CD4-positive, alpha-beta T cell treated with Interferon alpha-2 for 1 hour (primary cell): ENCODE measurements around the gene GRAMD4.
A peak's percentile ranks its signal among the peaks of the same experiment; 100 is the strongest.

Experiments
- DNase-seq, 2 donors: peaks; one replicate each; pipeline ENCODE4 v3.0.0-alpha.2; 2020 to 2022

Gene GRAMD4

DNA sequence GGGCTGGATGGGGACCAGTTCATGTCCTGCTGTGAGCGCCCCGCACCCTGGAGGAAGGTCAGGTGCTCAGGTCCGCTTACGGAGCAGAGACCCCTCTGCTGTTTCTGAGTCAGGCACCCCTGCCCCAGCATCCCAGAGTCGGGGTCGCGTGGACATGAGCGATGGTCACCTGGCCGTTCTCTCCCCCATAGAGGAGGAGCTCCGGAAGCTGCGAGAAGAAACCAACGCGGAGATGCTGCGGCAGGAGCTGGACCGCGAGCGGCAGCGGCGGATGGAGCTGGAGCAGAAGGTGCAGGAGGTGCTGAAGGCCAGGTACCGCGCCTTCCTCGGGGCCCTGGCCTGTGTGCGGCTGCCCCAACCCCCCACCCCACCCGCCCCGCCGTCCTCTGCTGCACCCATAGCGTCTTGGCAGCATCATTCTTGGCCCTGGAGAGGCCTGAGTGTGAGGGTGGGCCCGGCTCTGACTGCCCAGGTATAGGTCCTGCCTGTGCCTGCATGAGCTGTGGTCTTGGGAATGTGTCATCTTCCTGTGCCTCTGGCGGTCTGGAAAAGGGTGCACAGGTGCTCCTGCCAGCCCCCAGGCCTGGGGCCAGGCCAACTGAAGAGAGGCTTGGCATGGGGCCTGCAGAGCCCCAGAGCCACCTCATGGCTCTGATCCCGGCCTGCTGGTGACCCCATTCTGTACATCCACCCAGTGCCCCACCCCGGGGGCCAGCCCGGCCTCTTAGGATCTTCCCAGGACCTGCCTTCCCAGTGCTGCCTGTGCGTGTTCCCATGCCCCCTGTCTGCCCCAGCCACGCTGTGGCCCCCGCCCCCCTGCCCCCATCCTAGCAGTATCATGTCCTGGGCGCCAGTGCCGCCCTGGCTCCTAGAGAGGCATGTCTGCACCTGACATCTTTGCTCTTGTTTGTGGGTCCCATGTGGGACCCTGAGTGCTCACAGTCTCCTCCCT is 38.1 kb downstream of the GRAMD4 start:
- no peak for DNase-seq

GRCh38 chr22:46659059-46659790 is 39.0 kb downstream of the GRAMD4 start:
- DNase-seq: no peak

- no peak for DNase-seq
These were observed 39.6 kb downstream of the GRAMD4 start for GRCh38 chr22:46659791-46660186.

GRCh38 chr22:46660604-46661201 is 40.5 kb downstream of the GRAMD4 start:
- DNase-seq: peak in 1 of 2 donors; percentile 40

- peak; percentile 22 to 67 for DNase-seq
These were observed 41.1 kb downstream of the GRAMD4 start for GRCh38 chr22:46661221-46661851.

- no peak for DNase-seq
These were observed 42.0 kb downstream of the GRAMD4 start for GRCh38 chr22:46662226-46662625.

DNA sequence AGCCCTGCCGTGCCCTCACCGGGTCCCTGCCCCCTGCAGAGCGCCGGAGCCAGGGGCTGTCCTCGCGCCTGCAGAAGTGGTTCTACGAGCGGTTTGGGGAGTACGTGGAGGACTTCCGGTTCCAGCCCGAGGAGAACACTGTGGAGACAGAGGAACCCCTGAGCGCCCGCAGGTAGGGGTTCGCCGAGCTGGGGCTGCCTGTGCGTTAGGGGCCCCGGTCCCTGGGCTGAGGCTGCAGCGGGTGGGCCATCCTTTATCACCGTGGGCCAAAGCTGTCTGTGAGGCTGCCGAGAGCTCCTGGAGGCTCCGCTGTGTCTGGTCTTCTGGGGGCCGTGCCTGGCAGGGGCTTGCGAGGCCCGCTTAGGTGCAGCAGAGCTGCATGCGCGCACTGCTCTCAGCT is 42.8 kb downstream of the GRAMD4 start:
- no peak for DNase-seq

GRCh38 chr22:46663436-46664100 is 43.4 kb downstream of the GRAMD4 start:
- no peak for DNase-seq

DNA sequence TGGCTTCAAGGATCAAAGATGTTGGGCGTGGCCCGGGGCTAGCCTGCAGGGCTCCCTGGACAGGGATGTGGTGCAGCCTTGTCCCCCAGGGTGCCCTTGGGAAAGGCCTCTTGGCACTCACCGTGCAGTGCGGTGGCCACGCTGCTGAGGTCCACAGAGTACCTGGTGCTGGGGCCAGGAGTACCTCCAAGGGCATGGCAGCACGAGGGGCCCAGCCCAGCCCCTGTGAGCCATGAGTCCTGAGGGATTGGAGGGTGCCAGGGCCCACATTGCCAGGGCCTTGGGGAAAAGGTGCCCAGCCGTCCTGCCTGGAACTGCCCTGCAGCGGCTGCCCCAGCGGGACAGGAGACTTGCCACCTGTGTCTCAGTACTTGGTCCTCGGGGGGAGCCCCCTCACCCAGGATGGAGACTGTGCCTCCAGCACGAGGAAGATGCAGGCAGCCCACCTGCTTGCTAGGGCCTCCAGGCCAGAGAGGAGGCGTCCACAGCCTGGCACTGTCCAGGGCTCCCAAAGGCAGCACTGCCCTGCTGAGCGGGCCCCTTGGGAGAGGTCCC is 44.2 kb downstream of the GRAMD4 start:
- no peak for DNase-seq

DNA sequence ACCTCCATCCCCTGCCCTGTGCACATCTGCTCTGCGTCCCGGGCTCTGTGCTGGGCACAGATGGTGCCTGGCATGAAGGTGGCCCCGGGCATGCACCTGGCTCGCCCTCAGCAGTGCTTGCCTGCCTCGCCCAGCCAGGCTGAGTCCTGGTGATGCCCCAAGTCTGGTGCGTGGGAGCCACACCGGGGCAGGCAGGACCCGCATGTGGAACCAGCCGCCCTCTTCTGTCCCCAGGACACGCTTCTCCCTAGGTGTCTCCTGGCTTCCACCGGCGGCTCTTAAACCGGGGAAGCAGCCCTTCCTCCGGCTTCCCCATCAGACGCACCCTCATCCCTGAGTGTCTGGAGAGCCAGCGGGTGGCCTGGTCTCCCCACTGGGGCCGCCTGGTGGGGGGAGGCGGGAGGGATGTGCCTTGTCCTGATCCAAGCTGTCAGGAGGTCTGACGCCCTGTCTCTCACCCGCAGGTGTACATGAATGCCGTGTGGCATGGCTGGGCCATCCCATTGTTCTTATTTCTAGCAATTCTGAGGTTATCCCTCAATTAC is 45.0 kb downstream of the GRAMD4 start:
- DNase-seq: no peak

DNA sequence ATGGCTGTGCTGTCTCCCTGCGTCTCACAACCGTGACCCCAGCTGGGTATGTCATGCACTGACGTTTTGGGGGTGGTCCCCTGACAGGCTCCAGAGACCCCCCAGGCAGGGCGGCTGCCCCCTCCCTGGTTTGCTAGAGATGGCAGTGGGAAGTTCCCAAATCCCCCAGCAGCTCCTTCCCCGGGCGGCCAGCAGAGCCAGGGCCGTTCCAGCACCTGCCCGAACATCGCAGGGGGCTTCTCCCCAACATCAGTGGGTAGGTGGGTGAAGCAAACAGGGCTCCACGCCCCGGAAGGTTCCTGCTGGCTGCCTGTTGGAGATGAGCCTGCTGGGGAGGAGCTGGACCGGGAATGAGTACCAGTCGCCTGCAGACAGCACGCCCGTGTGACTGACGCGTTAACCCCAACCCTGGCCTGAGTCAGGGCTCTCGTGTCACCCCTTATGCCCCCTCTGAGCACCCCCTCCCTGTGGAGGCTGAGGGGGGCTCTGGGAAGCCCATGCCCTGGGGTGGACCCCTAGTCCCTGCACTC is 45.6 kb downstream of the GRAMD4 start:
- no peak for DNase-seq

GRCh38 chr22:46666577-46667244 is 46.5 kb downstream of the GRAMD4 start:
- no peak for DNase-seq

DNA sequence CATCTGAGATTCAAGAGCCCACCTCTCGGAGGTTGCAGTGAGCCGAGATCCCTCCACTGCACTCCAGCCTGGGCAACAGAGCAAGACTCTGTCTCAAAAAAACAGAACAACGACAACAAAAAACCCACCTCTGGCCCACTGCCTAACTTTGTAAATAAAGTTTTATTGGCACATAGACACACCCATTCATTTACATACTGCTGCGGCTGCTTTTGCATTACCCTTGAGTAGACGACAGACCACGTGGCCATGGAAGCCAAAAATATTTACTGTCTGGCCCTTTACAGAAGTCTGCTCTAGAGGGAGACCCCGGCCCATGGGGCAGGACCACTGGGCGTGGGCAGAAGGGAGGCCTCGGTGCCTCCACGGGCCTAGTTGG is 47.0 kb downstream of the GRAMD4 start:
- DNase-seq: no peak

DNA sequence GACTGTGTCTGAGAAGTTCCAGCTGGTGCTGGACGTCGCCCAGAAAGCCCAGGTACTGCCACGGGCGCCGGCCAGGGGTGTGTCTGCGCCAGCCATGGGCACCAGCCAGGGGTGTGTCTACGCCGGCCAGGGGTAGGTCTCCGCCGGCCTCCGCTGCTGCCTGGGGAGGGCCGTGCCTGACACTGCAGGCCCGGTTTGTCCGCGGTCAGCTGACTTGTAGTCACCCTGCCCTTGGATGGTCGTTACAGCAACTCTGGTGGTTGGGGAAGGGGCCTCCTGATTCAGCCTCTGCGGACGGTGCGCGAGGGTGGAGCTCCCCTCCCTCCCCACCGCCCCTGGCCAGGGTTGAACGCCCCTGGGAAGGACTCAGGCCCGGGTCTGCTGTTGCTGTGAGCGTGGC is 47.9 kb downstream of the GRAMD4 start:
- DNase-seq: no peak

GRCh38 chr22:46669201-46669600 is 49.0 kb downstream of the GRAMD4 start:
- DNase-seq: no peak

DNA sequence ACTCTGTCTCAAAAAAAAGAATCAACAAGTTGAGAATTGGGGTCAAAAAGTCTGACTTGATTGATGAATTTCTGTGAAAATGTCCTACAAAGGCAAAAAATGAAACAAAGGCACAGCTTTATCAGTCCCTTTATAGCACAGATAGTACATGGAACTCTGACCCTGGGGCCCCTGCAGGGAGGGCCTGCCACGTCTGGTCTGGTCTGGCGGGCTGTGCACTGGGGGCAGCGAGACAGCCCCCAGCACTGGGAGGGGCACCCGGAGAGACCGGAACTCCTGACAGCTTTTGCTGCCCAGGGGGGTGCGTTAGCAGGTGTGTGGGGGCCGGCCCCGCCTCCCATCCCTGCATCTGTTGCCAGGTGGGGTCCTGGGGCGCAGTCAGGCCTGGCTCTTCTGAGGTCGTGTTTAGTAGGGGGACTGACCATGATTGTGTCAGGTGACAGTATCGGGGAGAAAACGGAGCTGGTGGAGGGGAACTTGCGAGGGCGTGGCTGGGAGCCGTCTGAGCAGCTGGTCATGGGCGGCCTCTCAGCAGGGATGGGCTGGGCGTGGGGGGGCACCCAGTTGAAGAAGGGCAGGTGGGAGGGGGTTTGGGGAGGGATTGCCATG is 51.7 kb downstream of the GRAMD4 start:
- no peak for DNase-seq

DNA sequence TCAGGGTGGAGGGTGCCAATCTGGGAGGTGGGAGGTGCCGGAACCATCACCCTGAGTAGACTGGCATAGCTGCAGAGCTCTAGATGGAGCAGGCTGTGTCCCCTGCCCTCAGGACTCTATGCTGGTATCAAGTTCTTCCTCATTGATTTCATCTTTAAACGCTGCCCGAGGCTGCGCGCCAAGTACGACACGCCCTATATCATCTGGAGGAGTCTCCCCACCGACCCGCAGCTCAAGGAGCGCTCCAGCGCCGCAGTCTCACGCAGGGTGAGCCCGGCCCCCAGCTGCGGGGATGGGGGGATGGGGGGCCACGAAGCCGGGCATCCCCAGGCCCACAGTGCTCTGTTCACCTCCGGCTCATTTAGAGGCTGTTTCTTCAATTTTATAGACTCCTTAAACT is 52.5 kb downstream of the GRAMD4 start:
- no peak for DNase-seq

DNA sequence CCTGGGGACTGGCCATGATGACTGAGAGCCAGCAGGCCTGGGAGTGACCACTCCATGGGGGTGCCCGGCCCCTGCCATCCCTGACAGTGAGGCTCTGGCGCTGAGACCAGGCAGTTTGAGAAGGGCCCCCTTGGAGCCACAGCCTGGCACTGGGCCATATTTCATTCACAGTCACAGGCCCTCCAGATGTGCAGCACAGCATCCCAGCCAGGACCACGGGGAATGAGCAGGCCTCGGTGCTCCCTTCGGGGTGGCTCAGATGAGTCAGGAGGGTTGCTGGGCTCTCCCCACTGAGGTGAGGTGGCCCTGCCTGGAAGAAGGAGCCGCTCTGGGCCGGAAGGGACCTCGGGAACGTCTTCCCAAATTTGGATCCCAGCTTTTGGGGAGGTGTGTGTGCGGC is 53.0 kb downstream of the GRAMD4 start:
- no peak for DNase-seq

DNA sequence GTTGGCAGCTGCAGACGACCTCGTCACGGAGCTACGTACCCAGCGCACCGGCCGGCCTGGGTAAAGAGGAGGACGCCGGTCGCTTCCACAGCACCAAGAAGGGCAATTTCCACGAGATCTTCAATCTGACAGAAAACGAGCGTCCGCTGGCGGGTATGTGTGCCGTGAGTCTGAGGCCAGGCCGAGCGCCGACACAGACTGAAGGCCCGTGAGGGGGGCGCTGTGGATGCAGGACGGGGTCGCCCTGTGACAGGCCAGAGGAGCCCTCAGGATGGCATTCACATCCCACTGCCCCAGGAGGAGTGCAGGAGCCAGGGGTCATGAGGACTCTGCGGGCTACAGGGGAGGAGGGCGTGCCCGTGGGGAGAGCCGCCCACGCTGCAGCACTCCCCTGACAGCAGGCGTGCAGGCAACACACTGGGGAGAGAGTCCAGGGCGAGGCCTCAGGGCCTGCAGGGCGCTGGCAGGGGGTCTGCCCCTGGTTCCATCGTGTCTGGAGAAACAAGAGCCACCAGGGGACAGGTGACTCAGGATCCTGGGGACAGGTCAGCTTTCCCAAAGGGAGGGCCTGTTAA is 53.6 kb downstream of the GRAMD4 start:
- DNase-seq: peak in 1 of 2 donors; percentile 21

DNA sequence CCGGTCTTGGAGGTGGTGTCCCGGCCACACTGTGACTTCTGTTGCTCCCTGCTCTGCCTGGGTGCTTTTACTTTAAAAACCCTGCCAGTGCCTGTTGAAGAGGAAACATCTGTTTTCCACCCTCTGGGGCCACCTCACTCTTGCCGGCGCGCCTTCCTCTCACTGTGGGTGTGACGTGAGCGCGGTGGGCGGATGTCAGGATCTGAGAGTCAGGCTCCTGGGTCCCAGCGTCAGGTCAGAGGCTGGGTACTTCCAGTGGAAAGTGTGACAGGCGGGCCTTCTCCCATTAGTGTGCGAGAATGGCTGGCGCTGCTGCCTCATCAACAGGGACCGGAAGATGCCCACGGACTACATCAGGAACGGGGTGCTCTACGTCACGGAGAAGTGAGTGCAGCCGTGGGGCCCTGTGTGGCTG is 54.2 kb downstream of the GRAMD4 start:
- DNase-seq: peak; percentile 73 to 84
